Activated CD8-positive, alpha-beta T cell treated with anti-CD3 and anti-CD28 coated beads, Interleukin-2, amount 10 ng/mL, durations not matched to agents 7 days and 5 days (primary cell): ENCODE results near the gene DYRK3. TPM values are rescaled to one million over a fixed set of nuclear protein-coding genes. Genes with fewer than 3 reads are reported as not detected.
A peak's percentile ranks its signal among the peaks of the same experiment; 100 is the strongest.

Source experiments
- ATAC-seq: fragments of 150-1000 bp; cut with Tn5 transposase; one replicate; pipeline ENCODE4 v1.10.0; 2021; ENCODE audit warnings: moderate library complexity
- CTCF ChIA-PET: fragments of 350-600 bp; sonication (Branson Sonifier 250); formaldehyde crosslinking; loops from one replicate; lab custom pipeline; 2021; ENCODE audit warnings: antibody characterized with exemption; lab: Charles Lee
- POLR2A ChIA-PET: fragments of 350-600 bp; sonication (Branson Sonifier 250); formaldehyde crosslinking; loops from one replicate; lab custom pipeline; 2021; ENCODE audit warnings: antibody characterized with exemption; lab: Charles Lee
- DNase-seq: peaks from one replicate; pipeline ENCODE4 v3.0.0-alpha.2; 2020
- H3K27ac Mint-ChIP-seq: one replicate; pipeline ENCODE4 v1.8.0; 2021; ENCODE audit warnings: mild to moderate bottlenecking, mixed read lengths
- H3K27me3 Mint-ChIP-seq: one replicate; pipeline ENCODE4 v1.8.0; 2021; ENCODE audit warnings: low read depth, mixed read lengths
- H3K36me3 Mint-ChIP-seq: one replicate; pipeline ENCODE4 v1.8.0; 2021; ENCODE audit warnings: low read depth, mixed read lengths
- H3K4me1 Mint-ChIP-seq: one replicate; pipeline ENCODE4 v1.8.0; 2021; ENCODE audit warnings: low read depth, mixed read lengths
- H3K4me3 Mint-ChIP-seq: one replicate; pipeline ENCODE4 v1.8.0; 2021; ENCODE audit warnings: mild to moderate bottlenecking, mixed read lengths
- H3K9me3 Mint-ChIP-seq: one replicate; pipeline ENCODE4 v1.8.0; 2022; ENCODE audit warnings: mixed read lengths; ENCODE audit not compliant: insufficient read depth
- total RNA-seq, 2 experiments: library from RNA; stranded (reverse); gene quantifications; one replicate each; pipeline ENCODE4 v1.2.3, GENCODE V29; 2021

The DYRK3 gene
- total RNA-seq: 1 to 10 TPM; 5.3 to 5.9 TPM

- DNase-seq (peak; percentile 95), ATAC-seq (peak; percentile 95)
- peaks cover 3% of the 10 kb centered on the region for H3K36me3 Mint-ChIP-seq
- CTCF ChIA-PET: interaction anchor here (0.6 to 18.8 kb wide), 43 partner anchors 9 to 369 kb away, joined by 3 to 647 read pairs (median 4); partner anchors contain the start of genes EIF2D, FCMR, IKBKE and IL24
- POLR2A ChIA-PET: interaction anchor here (0.6 to 1.8 kb wide), 10 partner anchors 15 to 286 kb away, joined by 3 to 8 read pairs (median 3); partner anchors contain the start of genes EIF2D and FCMR
- H3K9me3 Mint-ChIP-seq: no peaks in the 10 kb centered on the region
- peak within 1 kb of the TSS; percentile 80 for H3K4me3 Mint-ChIP-seq
- peaks cover 17% of the 10 kb centered on the region for H3K27me3 Mint-ChIP-seq
- H3K27ac Mint-ChIP-seq: peak within 1 kb of the TSS; percentile 83
- H3K4me1 Mint-ChIP-seq: peaks cover 27% of the 10 kb centered on the region
Measured at GRCh38 chr1:206635080-206635977, at the start of gene DYRK3. Gene DYRK3 (plus strand): TSS chr1:206635536. CDS start chr1:206635704, 168 bp downstream.

- H3K27me3 Mint-ChIP-seq: no peaks in the 10 kb centered on the region
- no peak for ATAC-seq
- POLR2A ChIA-PET: interaction anchor here (0.8 to 16.7 kb wide), 3 partner anchors 18 to 31 kb away, joined by 3 to 276 read pairs (median 3); no protein-coding TSS in a partner anchor
- DNase-seq: no peak
- no peak overlapping the region for H3K4me3 Mint-ChIP-seq
- CTCF ChIA-PET: interaction anchor here (0.8 to 18.9 kb wide), 9 partner anchors 11 to 117 kb away, joined by 3 to 728 read pairs (median 9); partner anchors contain the start of gene IKBKE
- peaks cover 91% of the 10 kb centered on the region for H3K36me3 Mint-ChIP-seq
- peaks cover 91% of the 10 kb centered on the region for H3K4me1 Mint-ChIP-seq
- H3K9me3 Mint-ChIP-seq: no peaks in the 10 kb centered on the region
- H3K27ac Mint-ChIP-seq: peak overlapping the region; percentile 66
Measured at GRCh38 chr1:206586501-206587445, 48.6 kb upstream of the DYRK3 start.

- H3K4me1 Mint-ChIP-seq: peaks cover 87% of the 10 kb centered on the region
- H3K4me3 Mint-ChIP-seq: no peak overlapping the region
- DNase-seq: no peak
- peak overlapping the region; percentile 71 for H3K27ac Mint-ChIP-seq
- ATAC-seq: no peak
- H3K27me3 Mint-ChIP-seq: no peaks in the 10 kb centered on the region
- H3K36me3 Mint-ChIP-seq: peaks cover 90% of the 10 kb centered on the region
- POLR2A ChIA-PET: interaction anchor here (0.8 to 16.7 kb wide), 2 partner anchors 20 to 33 kb away, joined by 3 to 276 read pairs; no protein-coding TSS in a partner anchor
- CTCF ChIA-PET: interaction anchor here (0.8 to 18.9 kb wide), 8 partner anchors 8 to 98 kb away, joined by 3 to 728 read pairs (median 6); no protein-coding TSS in a partner anchor
- H3K9me3 Mint-ChIP-seq: no peaks in the 10 kb centered on the region
Measured at GRCh38 chr1:206587904-206588303, 47.4 kb upstream of the DYRK3 start.

- H3K4me3 Mint-ChIP-seq: no peak overlapping the region
- H3K27ac Mint-ChIP-seq: peak overlapping the region; percentile 71
- DNase-seq: no peak
- H3K4me1 Mint-ChIP-seq: peaks cover 81% of the 10 kb centered on the region
- no peak for ATAC-seq
- ChIA-PET POLR2A (no interaction called here), CTCF (interaction anchor here (0.6 to 18.9 kb wide), 8 partner anchors 8 to 117 kb away, joined by 3 to 728 read pairs (median 6); no protein-coding TSS in a partner anchor)
- H3K36me3 Mint-ChIP-seq: peaks cover 88% of the 10 kb centered on the region
- H3K27me3 Mint-ChIP-seq: no peaks in the 10 kb centered on the region
- no peaks in the 10 kb centered on the region for H3K9me3 Mint-ChIP-seq
Measured at GRCh38 chr1:206588492-206588891, 46.8 kb upstream of the DYRK3 start.

GRCh38 chr1:206589206-206589605 is 46.1 kb upstream of the DYRK3 start:
- Mint-ChIP-seq H3K27me3 (no peaks in the 10 kb centered on the region), H3K4me3 (no peak overlapping the region), H3K27ac (peak overlapping the region; percentile 85), H3K9me3 (no peaks in the 10 kb centered on the region), H3K36me3 (peaks cover 84% of the 10 kb centered on the region), H3K4me1 (peaks cover 74% of the 10 kb centered on the region)
- POLR2A ChIA-PET: no interaction called here
- ATAC-seq (no peak), DNase-seq (no peak)
- CTCF ChIA-PET: interaction anchor here (1.0 to 18.9 kb wide), 6 partner anchors 9 to 118 kb away, joined by 3 to 728 read pairs (median 4); no protein-coding TSS in a partner anchor

GRCh38 chr1:206590025-206590758 is 45.1 kb upstream of the DYRK3 start:
- H3K27me3 Mint-ChIP-seq: no peaks in the 10 kb centered on the region
- ChIA-PET POLR2A (no interaction called here), CTCF (interaction anchor here (1.1 to 18.9 kb wide), 6 partner anchors 12 to 111 kb away, joined by 3 to 728 read pairs (median 16); no protein-coding TSS in a partner anchor)
- peak overlapping the region; percentile 85 for H3K27ac Mint-ChIP-seq
- peaks cover 66% of the 10 kb centered on the region for H3K4me1 Mint-ChIP-seq
- H3K36me3 Mint-ChIP-seq: peaks cover 80% of the 10 kb centered on the region
- no peaks in the 10 kb centered on the region for H3K9me3 Mint-ChIP-seq
- DNase-seq (peak; percentile 83), ATAC-seq (peak; percentile 92)
- H3K4me3 Mint-ChIP-seq: peak overlapping the region; percentile 39

- peaks cover 62% of the 10 kb centered on the region for H3K4me1 Mint-ChIP-seq
- ATAC-seq (no peak), DNase-seq (no peak)
- CTCF ChIA-PET: interaction anchor here (0.7 to 4.2 kb wide), 19 partner anchors 8 to 112 kb away, joined by 3 to 23 read pairs (median 5); partner anchors contain the start of genes DYRK3 and EIF2D
- H3K9me3 Mint-ChIP-seq: no peaks in the 10 kb centered on the region
- POLR2A ChIA-PET: interaction anchor here (1.0 to 1.5 kb wide), 2 partner anchors 16 to 44 kb away, joined by 3 read pairs; partner anchors contain the start of gene DYRK3
- peaks cover 78% of the 10 kb centered on the region for H3K36me3 Mint-ChIP-seq
- peak overlapping the region; percentile 81 for H3K27ac Mint-ChIP-seq
- no peaks in the 10 kb centered on the region for H3K27me3 Mint-ChIP-seq
- no peak overlapping the region for H3K4me3 Mint-ChIP-seq
Measured at GRCh38 chr1:206591226-206591625, 44.1 kb upstream of the DYRK3 start.

- DNase-seq (no peak), ATAC-seq (no peak)
- CTCF ChIA-PET: interaction anchor here (0.5 to 4.2 kb wide), 22 partner anchors 8 to 1051 kb away, joined by 3 to 23 read pairs (median 4); partner anchors contain the start of genes DYRK3 and EIF2D
- peaks cover 76% of the 10 kb centered on the region for H3K36me3 Mint-ChIP-seq
- no peaks in the 10 kb centered on the region for H3K27me3 Mint-ChIP-seq
- no peaks in the 10 kb centered on the region for H3K9me3 Mint-ChIP-seq
- H3K4me1 Mint-ChIP-seq: peaks cover 58% of the 10 kb centered on the region
- H3K27ac Mint-ChIP-seq: peak overlapping the region; percentile 50
- no peak overlapping the region for H3K4me3 Mint-ChIP-seq
- POLR2A ChIA-PET: interaction anchor here (1.0 to 1.5 kb wide), 3 partner anchors 16 to 47 kb away, joined by 3 read pairs; partner anchors contain the start of gene DYRK3
Measured at GRCh38 chr1:206591696-206592095, 43.6 kb upstream of the DYRK3 start.

GRCh38 chr1:206593351-206593925 is 41.9 kb upstream of the DYRK3 start:
- Mint-ChIP-seq H3K9me3 (no peaks in the 10 kb centered on the region), H3K27ac (peak overlapping the region; percentile 73), H3K4me1 (peaks cover 42% of the 10 kb centered on the region), H3K4me3 (no peak overlapping the region), H3K27me3 (no peaks in the 10 kb centered on the region), H3K36me3 (peaks cover 65% of the 10 kb centered on the region)
- DNase-seq: no peak
- POLR2A ChIA-PET: interaction anchor here (0.6 to 1.1 kb wide), 2 partner anchors 13 to 146 kb away, joined by 3 read pairs; no protein-coding TSS in a partner anchor
- CTCF ChIA-PET: interaction anchor here (0.9 to 4.2 kb wide), 9 partner anchors 10 to 114 kb away, joined by 3 to 23 read pairs (median 5); no protein-coding TSS in a partner anchor
- no peak for ATAC-seq
